ENCODE data around the gene NRSN1. TPM values are rescaled to one million over a fixed set of nuclear protein-coding genes. Genes with fewer than 3 reads are reported as not detected.

The NRSN1 gene
- total and polyA plus RNA-seq, 2 experiments from 2014 or later, result 0.68 to 1.5 TPM

GRCh38 chr6:24110417-24110816 is 15.6 kb upstream of the NRSN1 start:
- H3K36me3 ChIP-seq (ENCODE audit: insufficient read depth), result no peaks in the 10 kb centered on the region
- H3K79me2 ChIP-seq (replicated peaks; ENCODE audit: insufficient read depth), result no peaks in the 10 kb centered on the region
- H3K4me2 ChIP-seq, result no peak overlapping the region
- Mint-ChIP-seq H3K27ac (no peak overlapping the region), H3K27me3 (ENCODE audit: insufficient read depth, low read depth, poor library complexity) (no peaks in the 10 kb centered on the region), H3K36me3 (ENCODE audit: low read depth) (no peaks in the 10 kb centered on the region), H3K4me1 (peaks cover 2% of the 10 kb centered on the region; the same call in 1 of the 3 replicates), H3K9me3 (no peaks in the 10 kb centered on the region), H3K4me3 (no peak overlapping the region)
- H3K27ac ChIP-seq (ENCODE audit: low read depth), result no peak overlapping the region
- no peaks in the 10 kb centered on the region for H3F3A ChIP-seq (replicated peaks; ENCODE audit: low read depth)
- H2AFZ ChIP-seq, result no peak overlapping the region
- ATAC-seq, result no peak
- no peaks in the 10 kb centered on the region for H3K4me1 ChIP-seq (ENCODE audit: insufficient read depth)
- no peak overlapping the region for H3K4me3 ChIP-seq
- no peaks in the 10 kb centered on the region for H4K20me1 ChIP-seq (replicated peaks; ENCODE audit: insufficient read depth)
- DNase-seq (ENCODE audit: low spot score), result no peak
- TF ChIP-seq POLR2AphosphoS5 (IDR thresholded peaks at IDR 0.05; ENCODE audit: low read depth) (no peak), JUNB (IDR thresholded peaks at IDR 0.05; ENCODE audit: unreplicated experiment) (no peak), ETS1 (IDR thresholded peaks at IDR 0.05) (no peak), ZNF331 (CRISPR knock-in tag; IDR thresholded peaks at IDR 0.05; ENCODE audit: low read depth) (no peak), CREB1 (CRISPR knock-in tag; IDR thresholded peaks at IDR 0.05; ENCODE audit: low read depth) (no peak), NANOG (IDR thresholded peaks at IDR 0.05; ENCODE audit: borderline replicate concordance) (no peak), EZH2 (IDR thresholded peaks at IDR 0.05; ENCODE audit: low read depth, unreplicated experiment) (no peak), REST (IDR thresholded peaks at IDR 0.05; ENCODE audit: unreplicated experiment) (no peak), ZNF462 (CRISPR knock-in tag; IDR thresholded peaks at IDR 0.05) (no peak), EZH2phosphoT487 (IDR thresholded peaks at IDR 0.05; ENCODE audit: unreplicated experiment) (no peak), STAT1 (IDR thresholded peaks at IDR 0.05; ENCODE audit: unreplicated experiment) (no peak), CTCF (conservative IDR thresholded peaks at IDR 0.05; ENCODE audit: low read depth in 2 of 2) (no peak), ZNF114 (CRISPR knock-in tag; IDR thresholded peaks at IDR 0.05) (no peak)
- H3K27me3 ChIP-seq (ENCODE audit: insufficient read depth), result no peaks in the 10 kb centered on the region
- no peaks in the 10 kb centered on the region for H3K9me2 ChIP-seq (ENCODE audit: insufficient read depth)
